ENCODE results near the gene ABCC12. TPM values are rescaled to one million over a fixed set of nuclear protein-coding genes. Genes with fewer than 3 reads are reported as not detected.

Gene ABCC12
- total and polyA plus RNA-seq, 10 of the 15 experiments (the other 5 are each of a cell fraction or from before 2014, with no cell fraction given), result 0.02 to 0.03 (median 0.03) TPM; not detected in 6

DNA sequence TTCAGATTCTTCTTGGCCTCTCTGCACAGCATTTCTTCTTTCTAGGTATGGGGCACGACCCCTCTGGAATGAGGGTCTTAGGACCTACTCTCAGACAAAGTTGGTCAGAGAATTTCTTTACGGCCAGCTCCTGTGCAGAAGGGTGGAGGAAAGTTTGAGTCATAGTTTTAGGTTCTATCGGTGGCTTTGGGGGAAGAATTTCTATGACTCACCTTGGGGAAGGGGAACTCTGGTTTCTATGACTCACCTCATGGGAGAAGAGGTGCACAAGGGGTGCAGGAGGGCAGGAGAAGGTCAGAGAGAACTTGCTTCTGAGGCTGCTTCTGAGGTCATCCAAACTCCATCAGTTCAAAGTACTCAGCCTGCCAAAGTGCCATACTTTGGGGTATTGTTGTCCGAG lies 2.5 kb upstream of the ABCC12 start (continued):
- peak; percentile 52; the same call in 1 of the 2 replicates for TF ChIP-seq ESRRA (IDR thresholded peaks at IDR 0.05; ENCODE audit: low read length)

DNA sequence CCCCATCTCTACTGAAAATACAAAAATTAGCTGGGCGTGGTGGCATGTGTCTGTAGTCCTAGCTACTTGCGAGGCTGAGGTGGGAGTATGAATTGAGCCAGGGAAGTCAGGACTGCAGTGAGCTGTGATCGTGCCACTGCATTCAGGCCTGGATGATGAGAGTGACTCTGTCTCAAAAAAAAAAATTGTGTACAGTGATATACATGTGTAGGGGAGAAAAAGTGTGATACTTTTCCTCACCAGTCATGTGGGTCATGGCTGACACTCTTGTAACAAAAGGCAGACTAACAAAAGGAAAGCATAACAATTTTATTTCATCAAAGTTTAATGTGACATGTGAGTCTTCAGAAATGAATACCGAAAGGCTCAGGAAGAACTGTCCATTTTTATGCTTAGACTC lies 2.0 kb upstream of the ABCC12 start:
- in situ Hi-C loops (cut with MboI), result no loop called here
- BruUV-seq (replicated peaks), result no TSS peak
- no peak for DNase-seq (ENCODE audit: low read depth, low spot score)
- ATAC-seq, result peak; percentile 29
- no peak overlapping the region for H3K4me2 ChIP-seq (ENCODE audit: control insufficient read depth, insufficient read depth)
- CTCF ChIA-PET, result interaction anchor here (0.8 to 4.9 kb wide), 20 partner anchors 9 to 1210 kb away, joined by 3 to 26 read pairs (median 4); partner anchors contain the start of gene NETO2
- TF ChIP-seq, protein P1, sequence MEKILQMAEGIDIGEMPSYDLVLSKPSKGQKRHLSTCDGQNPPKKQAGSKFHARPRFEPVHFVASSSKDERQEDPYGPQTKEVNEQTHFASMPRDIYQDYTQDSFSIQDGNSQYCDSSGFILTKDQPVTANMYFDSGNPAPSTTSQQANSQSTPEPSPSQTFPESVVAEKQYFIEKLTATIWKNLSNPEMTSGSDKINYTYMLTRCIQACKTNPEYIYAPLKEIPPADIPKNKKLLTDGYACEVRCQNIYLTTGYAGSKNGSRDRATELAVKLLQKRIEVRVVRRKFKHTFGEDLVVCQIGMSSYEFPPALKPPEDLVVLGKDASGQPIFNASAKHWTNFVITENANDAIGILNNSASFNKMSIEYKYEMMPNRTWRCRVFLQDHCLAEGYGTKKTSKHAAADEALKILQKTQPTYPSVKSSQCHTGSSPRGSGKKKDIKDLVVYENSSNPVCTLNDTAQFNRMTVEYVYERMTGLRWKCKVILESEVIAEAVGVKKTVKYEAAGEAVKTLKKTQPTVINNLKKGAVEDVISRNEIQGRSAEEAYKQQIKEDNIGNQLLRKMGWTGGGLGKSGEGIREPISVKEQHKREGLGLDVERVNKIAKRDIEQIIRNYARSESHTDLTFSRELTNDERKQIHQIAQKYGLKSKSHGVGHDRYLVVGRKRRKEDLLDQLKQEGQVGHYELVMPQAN (conservative IDR thresholded peaks at IDR 0.05), result no peak
- H3K27me3 ChIP-seq (replicated peaks in 1 of 2; ENCODE audit: control insufficient read depth in 2 of 2, insufficient read depth in 2 of 2, low read length in 1 of 2), result no peaks in the 10 kb centered on the region; a peak in 1 of 4 replicates
- no peak overlapping the region for H3K4me3 ChIP-seq
- no peak overlapping the region for H3K27ac ChIP-seq (ENCODE audit: control insufficient read depth, insufficient read depth)
- SMC1A ChIA-PET (ENCODE audit: uncharacterized antibody, unreplicated experiment), result interaction anchor here (1.2 to 2.7 kb wide), 6 partner anchors 56 to 1138 kb away, joined by 4 to 8 read pairs (median 5); no protein-coding TSS in a partner anchor
- no peak for FAIRE-seq
- H4K20me1 ChIP-seq (ENCODE audit: control insufficient read depth, insufficient read depth), result no peaks in the 10 kb centered on the region
- RAD21 ChIA-PET (ENCODE audit: unreplicated experiment), result interaction anchor here (0.5 to 2.5 kb wide), 9 partner anchors 43 to 1150 kb away, joined by 3 to 20 read pairs (median 4); partner anchors contain the start of gene NETO2
- intact Hi-C loops (cut with micrococcal nuclease; ENCODE audit: unreplicated experiment), result loop anchor here (2.0 to 5.0 kb wide), 6 partner anchors 100 to 1120 kb away; no protein-coding TSS in a partner anchor
- H2AFZ ChIP-seq (ENCODE audit: control insufficient read depth, low read depth, low read length), result no peak overlapping the region
- H3K4me1 ChIP-seq (ENCODE audit: control insufficient read depth, insufficient read depth, low read length), result peaks cover 4% of the 10 kb centered on the region; the same call in 1 of the 2 replicates
- H3K79me2 ChIP-seq (ENCODE audit: control insufficient read depth, insufficient read depth, low read length), result no peaks in the 10 kb centered on the region
- H3K36me3 ChIP-seq (ENCODE audit: control insufficient read depth in 2 of 2, insufficient read depth in 2 of 2, low read length in 1 of 2), result no peaks in the 10 kb centered on the region
- POLR2A ChIA-PET, result no interaction called here
- no peaks in the 10 kb centered on the region for H3K9me3 ChIP-seq (replicated peaks; ENCODE audit: control insufficient read depth, insufficient read depth, low read length)
- 40% methylated on average over 4 of the region's 4 CpGs for WGBS (ENCODE audit: insufficient coverage, insufficient replicate concordance, low lambda C conversion rate, missing lambda C conversion rate)
- H3K9ac ChIP-seq (ENCODE audit: control insufficient read depth, insufficient read depth, low read length), result no peak overlapping the region

Measured in GM12878 (cell line).